GM12878 (cell line): ENCODE results near the gene NTRK3. TPM values are rescaled to one million over a fixed set of nuclear protein-coding genes. Genes with fewer than 3 reads are reported as not detected.

ENCODE experiments used
- ATAC-seq: fragments of 200-7000 bp; cut with Tn5 transposase; 3 replicates; pipeline ENCODE4 v1.9.1; 2020; ENCODE audit warnings: mild to moderate bottlenecking, moderate library complexity
- BruUV-seq: library from RNA; stranded (reverse); fragments of 400-500 nt; replicated peaks from 2 replicates; lab custom pipeline; 2021; lab: Mats Ljungman, UMichigan
- CTCF ChIA-PET: fragments of 300-600 bp; sonication (Branson Sonifier 250); formaldehyde crosslinking; extraction: SDS; loops from one replicate; lab custom pipeline; 2021; ENCODE audit warnings: inconsistent platforms; lab: Yijun Ruan, JAX
- POLR2A ChIA-PET: fragments of 350-600 bp; formaldehyde crosslinking; extraction: SDS; loops from one replicate; lab custom pipeline; 2021; ENCODE audit warnings: inconsistent platforms; lab: Charles Lee
- RAD21 ChIA-PET: fragments of 300-600 bp; sonication (Branson Sonifier 250); formaldehyde crosslinking; loops from one replicate; lab custom pipeline; 2023; ENCODE audit warnings: antibody characterized with exemption; ENCODE audit not compliant: unreplicated experiment; lab: Charles Lee
- SMC1A ChIA-PET: fragments of 300-600 bp; sonication (Branson Sonifier 250); formaldehyde crosslinking; loops from one replicate; lab custom pipeline; 2023; ENCODE audit not compliant: unreplicated experiment, uncharacterized antibody; lab: Charles Lee
- DNase-seq: peaks from one replicate; pipeline ENCODE4 v3.0.0-alpha.2; 2011; ENCODE audit warnings: low read depth, low spot score
- FAIRE-seq: peaks from 3 replicates; lab custom pipeline; 2011; peaks lifted over from hg19 to GRCh38; lab: Jason Lieb, UNC
- H2AFZ ChIP-seq: 2 replicates; pipeline ENCODE4 v1.6.0; 2011; ENCODE audit warnings: low read depth, low read length, control low read depth; ENCODE audit not compliant: control insufficient read depth
- H3K27ac ChIP-seq: 2 replicates; pipeline ENCODE4 v1.5.1; 2011; ENCODE audit warnings: control low read depth; ENCODE audit not compliant: control insufficient read depth, insufficient read depth
- H3K27me3 ChIP-seq, 2 experiments: replicated peaks in 1 of 2; 2 replicates each; pipeline versions ENCODE4 v1.6.0 to v1.6.1; 2011; ENCODE audit warnings: low read length in 1 of 2; ENCODE audit not compliant: control insufficient read depth in 2 of 2, insufficient read depth in 2 of 2
- H3K36me3 ChIP-seq, 2 experiments: 2 replicates each; pipeline ENCODE4 v1.5.1; 2011; ENCODE audit warnings: low read length in 1 of 2; ENCODE audit not compliant: control insufficient read depth in 2 of 2, insufficient read depth in 2 of 2
- H3K4me1 ChIP-seq: 2 replicates; pipeline ENCODE4 v1.6.1; 2011; ENCODE audit warnings: mild to moderate bottlenecking, low read length, moderate library complexity, mixed read lengths; ENCODE audit not compliant: control insufficient read depth, insufficient read depth
- H3K4me2 ChIP-seq: 2 replicates; pipeline ENCODE4 v1.6.0; 2011; ENCODE audit warnings: control low read depth; ENCODE audit not compliant: control insufficient read depth, insufficient read depth
- H3K4me3 ChIP-seq: fragments of 200-600 bp; sonication (generic); 2 replicates; pipeline ENCODE4 v1.5.1; 2016
- H3K79me2 ChIP-seq: 2 replicates; pipeline ENCODE4 v1.6.0; 2011; ENCODE audit warnings: low read length; ENCODE audit not compliant: control insufficient read depth, insufficient read depth
- H3K9ac ChIP-seq: 2 replicates; pipeline ENCODE4 v1.8.0; 2011; ENCODE audit warnings: low read length, control low read depth, mixed read lengths; ENCODE audit not compliant: control insufficient read depth, insufficient read depth
- H3K9me3 ChIP-seq: replicated peaks from 3 replicates; pipeline ENCODE4 v1.5.1; 2011; ENCODE audit warnings: mild to moderate bottlenecking, low read length; ENCODE audit not compliant: control insufficient read depth, insufficient read depth
- H4K20me1 ChIP-seq: 2 replicates; pipeline ENCODE4 v1.6.0; 2011; ENCODE audit not compliant: control insufficient read depth, insufficient read depth
- CREM ChIP-seq: IDR thresholded peaks from 2 replicates; pipeline ENCODE4 v1.6.1; 2014; ENCODE audit warnings: antibody characterized with exemption, low read depth
- FOXM1 ChIP-seq: IDR thresholded peaks from 2 replicates; pipeline ENCODE4 v1.6.1; 2012; ENCODE audit warnings: low read depth, mild to moderate bottlenecking, inconsistent platforms, low read length, moderate library complexity
- MEF2A ChIP-seq: IDR thresholded peaks from 2 replicates; pipeline ENCODE4 v1.6.1; 2011; ENCODE audit warnings: low read depth, mild to moderate bottlenecking, low read length, moderate library complexity; ENCODE audit not compliant: insufficient read depth
- NR2C1 ChIP-seq: fragments of 450-650 bp; IDR thresholded peaks from 2 replicates; pipeline ENCODE4 v1.6.1; 2017; ENCODE audit warnings: antibody characterized with exemption, mild to moderate bottlenecking, moderate library complexity
- RAD21 ChIP-seq: IDR thresholded peaks from 2 replicates; pipeline ENCODE4 v1.6.1; 2011; ENCODE audit warnings: mild to moderate bottlenecking, low read depth, low read length, moderate library complexity; ENCODE audit not compliant: insufficient read depth
- RFX5 ChIP-seq: IDR thresholded peaks from 2 replicates; pipeline ENCODE4 v1.6.1; 2011; ENCODE audit warnings: low read depth, low read length, improper control_type of control experiment
- SMAD1 ChIP-seq: fragments of 450-650 bp; IDR thresholded peaks from 2 replicates; pipeline ENCODE4 v1.6.1; 2018; ENCODE audit warnings: mild to moderate bottlenecking, low read depth; ENCODE audit not compliant: partially characterized antibody
- SMARCA5 ChIP-seq: fragments of 450-650 bp; IDR thresholded peaks from 2 replicates; pipeline ENCODE4 v1.6.1; 2017; ENCODE audit warnings: mild to moderate bottlenecking
- SRF ChIP-seq, 2 experiments: IDR thresholded peaks; 2 replicates each; pipeline ENCODE4 v1.6.1; 2011; ENCODE audit warnings: low read depth in 2 of 2, low read length in 2 of 2, mild to moderate bottlenecking in 1 of 2, moderate library complexity in 1 of 2
- TCF12 ChIP-seq: IDR thresholded peaks from 2 replicates; pipeline ENCODE4 v1.6.1; 2011; ENCODE audit warnings: low read depth, mild to moderate bottlenecking, low read length
- TCF7 ChIP-seq: IDR thresholded peaks from 2 replicates; pipeline ENCODE4 v1.6.1; 2014; ENCODE audit warnings: antibody characterized with exemption, borderline replicate concordance
- ZNF24 ChIP-seq: fragments of 450-650 bp; IDR thresholded peaks from 2 replicates; pipeline ENCODE4 v1.6.1; 2017; ENCODE audit warnings: antibody characterized with exemption, mild to moderate bottlenecking
- WGBS: methylation state at CpG from one replicate; pipeline ENCODE4 v1.1.6; 2016; ENCODE audit warnings: low lambda C conversion rate; ENCODE audit not compliant: insufficient replicate concordance, insufficient coverage; ENCODE audit errors: missing lambda C conversion rate; 5-methylcytosine and 5-hydroxymethylcytosine counted together
- in situ Hi-C: fragments of 300-500 bp; cut with MboI; formaldehyde crosslinking; loops from 9 replicates; pipeline ENCODE4 v1.14.3; 2018; ENCODE audit warnings: mixed read lengths
- intact Hi-C: fragments of 100-400 bp; cut with micrococcal nuclease; formaldehyde crosslinking; loops from one replicate; pipeline ENCODE4 v1.14.2; 2022; ENCODE audit not compliant: unreplicated experiment
- polyA plus RNA-seq, 11 experiments: library from polyadenylated mRNA; depleted of rRNA in 4 of 11; unstranded in 6 of 11; stranded (reverse) in 5 of 11; fragments of >200 nt; fragmentation: Nextera tagmentation in 4 of 11; fragmentation: Illumina TruSeq in 1 of 11; extraction: Ambion mirVana in 4 of 11; extraction: Trizol in 1 of 11; gene quantifications; 1 replicate in 1 of 11; 2 replicates in 10 of 11; pipeline versions ENCODE4 v1.2.1 to v1.2.3, GENCODE V29; 2011 to 2016; ENCODE audit warnings: inconsistent platforms in 2 of 11, missing spikeins in 2 of 11, low read depth in 1 of 11
- total RNA-seq, 4 experiments: library from RNA; depleted of rRNA in 3 of 4; stranded (reverse); fragments of >200 nt in 3 of 4; fragmentation: Illumina TruSeq in 1 of 4; extraction: Trizol in 1 of 4; gene quantifications; 2 replicates each; pipeline versions ENCODE4 v1.2.1 to v1.2.3, GENCODE V29; 2013 to 2021
- TF ChIP-seq, protein P1 (sequence below): IDR thresholded peaks from 2 replicates; pipeline ENCODE4 v1.6.1; 2012; ENCODE audit warnings: improper control_type of control experiment, low read depth, low read length; ENCODE audit not compliant: insufficient replicate concordance
- TF ChIP-seq, protein P2 (sequence below): fragments of 450-650 bp; IDR thresholded peaks from 2 replicates; pipeline ENCODE4 v1.6.1; 2018; ENCODE audit warnings: mild to moderate bottlenecking, low read depth, moderate library complexity; ENCODE audit not compliant: partially characterized antibody

The NTRK3 gene
- total and polyA plus RNA-seq, 10 of the 15 experiments (the other 5 are each of a cell fraction or from before 2014, with no cell fraction given): not detected

DNA sequence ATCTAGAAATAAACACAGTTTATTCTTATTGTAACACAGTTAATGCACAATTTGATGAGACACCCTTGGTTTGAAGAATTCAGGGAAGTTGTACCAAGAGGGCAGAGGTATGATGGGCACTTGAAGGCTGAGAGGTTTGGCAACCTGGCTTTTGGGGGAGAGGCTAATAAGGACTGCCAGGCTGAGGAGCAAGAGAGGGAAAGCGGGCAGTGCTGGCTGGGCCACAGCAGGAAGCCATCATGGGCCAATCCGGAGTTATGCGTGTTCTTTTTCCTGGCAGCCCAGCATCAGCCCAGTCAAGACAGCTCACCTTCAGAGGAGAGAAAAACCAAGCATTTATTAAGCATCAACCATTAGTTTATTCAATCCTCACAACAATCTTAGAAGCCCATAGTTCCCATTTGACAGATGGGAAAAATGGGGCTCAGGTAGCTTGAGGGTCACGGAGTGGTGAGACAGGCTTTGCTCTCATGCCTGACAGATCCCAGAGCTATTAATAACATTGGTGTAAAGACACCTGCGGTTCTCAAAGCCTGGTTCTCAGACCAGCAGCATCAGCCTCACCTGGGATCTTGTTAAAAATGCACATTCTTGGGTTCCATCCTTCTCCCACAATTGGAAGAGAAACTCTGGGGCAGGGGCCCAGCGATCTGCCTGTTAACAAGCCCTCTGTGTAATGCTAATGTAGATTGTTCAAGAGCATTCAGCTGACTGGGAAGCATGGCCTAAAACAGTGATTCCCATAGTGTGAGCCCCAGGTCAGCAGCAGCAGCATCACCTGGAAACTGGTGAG, 183.7 kb downstream of the NTRK3 start:
- ChIA-PET CTCF (no interaction called here), RAD21 (no interaction called here), SMC1A (no interaction called here), POLR2A (no interaction called here)
- H3K4me1 ChIP-seq: no peaks in the 10 kb centered on the region
- no TSS peak for BruUV-seq
- H3K9me3 ChIP-seq: no peaks in the 10 kb centered on the region
- DNase-seq: no peak
- in situ Hi-C loops: no loop called here
- H3K36me3 ChIP-seq: no peaks in the 10 kb centered on the region
- intact Hi-C loops: no loop called here
- H2AFZ ChIP-seq: no peak overlapping the region
- ATAC-seq: no peak
- no peak for TF ChIP-seq SMAD1
- TF ChIP-seq, protein P1, sequence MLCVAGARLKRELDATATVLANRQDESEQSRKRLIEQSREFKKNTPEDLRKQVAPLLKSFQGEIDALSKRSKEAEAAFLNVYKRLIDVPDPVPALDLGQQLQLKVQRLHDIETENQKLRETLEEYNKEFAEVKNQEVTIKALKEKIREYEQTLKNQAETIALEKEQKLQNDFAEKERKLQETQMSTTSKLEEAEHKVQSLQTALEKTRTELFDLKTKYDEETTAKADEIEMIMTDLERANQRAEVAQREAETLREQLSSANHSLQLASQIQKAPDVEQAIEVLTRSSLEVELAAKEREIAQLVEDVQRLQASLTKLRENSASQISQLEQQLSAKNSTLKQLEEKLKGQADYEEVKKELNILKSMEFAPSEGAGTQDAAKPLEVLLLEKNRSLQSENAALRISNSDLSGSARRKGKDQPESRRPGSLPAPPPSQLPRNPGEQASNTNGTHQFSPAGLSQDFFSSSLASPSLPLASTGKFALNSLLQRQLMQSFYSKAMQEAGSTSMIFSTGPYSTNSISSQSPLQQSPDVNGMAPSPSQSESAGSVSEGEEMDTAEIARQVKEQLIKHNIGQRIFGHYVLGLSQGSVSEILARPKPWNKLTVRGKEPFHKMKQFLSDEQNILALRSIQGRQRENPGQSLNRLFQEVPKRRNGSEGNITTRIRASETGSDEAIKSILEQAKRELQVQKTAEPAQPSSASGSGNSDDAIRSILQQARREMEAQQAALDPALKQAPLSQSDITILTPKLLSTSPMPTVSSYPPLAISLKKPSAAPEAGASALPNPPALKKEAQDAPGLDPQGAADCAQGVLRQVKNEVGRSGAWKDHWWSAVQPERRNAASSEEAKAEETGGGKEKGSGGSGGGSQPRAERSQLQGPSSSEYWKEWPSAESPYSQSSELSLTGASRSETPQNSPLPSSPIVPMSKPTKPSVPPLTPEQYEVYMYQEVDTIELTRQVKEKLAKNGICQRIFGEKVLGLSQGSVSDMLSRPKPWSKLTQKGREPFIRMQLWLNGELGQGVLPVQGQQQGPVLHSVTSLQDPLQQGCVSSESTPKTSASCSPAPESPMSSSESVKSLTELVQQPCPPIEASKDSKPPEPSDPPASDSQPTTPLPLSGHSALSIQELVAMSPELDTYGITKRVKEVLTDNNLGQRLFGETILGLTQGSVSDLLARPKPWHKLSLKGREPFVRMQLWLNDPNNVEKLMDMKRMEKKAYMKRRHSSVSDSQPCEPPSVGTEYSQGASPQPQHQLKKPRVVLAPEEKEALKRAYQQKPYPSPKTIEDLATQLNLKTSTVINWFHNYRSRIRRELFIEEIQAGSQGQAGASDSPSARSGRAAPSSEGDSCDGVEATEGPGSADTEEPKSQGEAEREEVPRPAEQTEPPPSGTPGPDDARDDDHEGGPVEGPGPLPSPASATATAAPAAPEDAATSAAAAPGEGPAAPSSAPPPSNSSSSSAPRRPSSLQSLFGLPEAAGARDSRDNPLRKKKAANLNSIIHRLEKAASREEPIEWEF: no peak
- TF ChIP-seq RFX5: no peak
- TF ChIP-seq SRF (IDR thresholded peaks at IDR 0.05; ENCODE audit: low read depth in 2 of 2, low read length in 2 of 2): no peak
- TF ChIP-seq, protein P2, sequence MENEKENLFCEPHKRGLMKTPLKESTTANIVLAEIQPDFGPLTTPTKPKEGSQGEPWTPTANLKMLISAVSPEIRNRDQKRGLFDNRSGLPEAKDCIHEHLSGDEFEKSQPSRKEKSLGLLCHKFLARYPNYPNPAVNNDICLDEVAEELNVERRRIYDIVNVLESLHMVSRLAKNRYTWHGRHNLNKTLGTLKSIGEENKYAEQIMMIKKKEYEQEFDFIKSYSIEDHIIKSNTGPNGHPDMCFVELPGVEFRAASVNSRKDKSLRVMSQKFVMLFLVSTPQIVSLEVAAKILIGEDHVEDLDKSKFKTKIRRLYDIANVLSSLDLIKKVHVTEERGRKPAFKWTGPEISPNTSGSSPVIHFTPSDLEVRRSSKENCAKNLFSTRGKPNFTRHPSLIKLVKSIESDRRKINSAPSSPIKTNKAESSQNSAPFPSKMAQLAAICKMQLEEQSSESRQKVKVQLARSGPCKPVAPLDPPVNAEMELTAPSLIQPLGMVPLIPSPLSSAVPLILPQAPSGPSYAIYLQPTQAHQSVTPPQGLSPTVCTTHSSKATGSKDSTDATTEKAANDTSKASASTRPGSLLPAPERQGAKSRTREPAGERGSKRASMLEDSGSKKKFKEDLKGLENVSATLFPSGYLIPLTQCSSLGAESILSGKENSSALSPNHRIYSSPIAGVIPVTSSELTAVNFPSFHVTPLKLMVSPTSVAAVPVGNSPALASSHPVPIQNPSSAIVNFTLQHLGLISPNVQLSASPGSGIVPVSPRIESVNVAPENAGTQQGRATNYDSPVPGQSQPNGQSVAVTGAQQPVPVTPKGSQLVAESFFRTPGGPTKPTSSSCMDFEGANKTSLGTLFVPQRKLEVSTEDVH: no peak
- no peak for TF ChIP-seq TCF12
- TF ChIP-seq NR2C1: no peak
- no peak for TF ChIP-seq CREM
- TF ChIP-seq ZNF24: no peak
- TF ChIP-seq MEF2A: no peak
- no peak for TF ChIP-seq RAD21
- TF ChIP-seq SMARCA5: no peak
- no peak for TF ChIP-seq TCF7
- TF ChIP-seq FOXM1: no peak
- no peak overlapping the region for H3K4me2 ChIP-seq
- H3K27ac ChIP-seq: no peak overlapping the region
- 16% methylated on average over 6 of the region's 6 CpGs for WGBS
- no peak for FAIRE-seq
- H3K4me3 ChIP-seq: no peak overlapping the region
- no peak overlapping the region for H3K9ac ChIP-seq
- H3K27me3 ChIP-seq: no peaks in the 10 kb centered on the region
- H4K20me1 ChIP-seq: no peaks in the 10 kb centered on the region; the same call in 1 of the 2 replicates
- no peaks in the 10 kb centered on the region for H3K79me2 ChIP-seq
